HepG2 (cell line): ENCODE data around the gene METTL23. TPM values are rescaled to one million over a fixed set of nuclear protein-coding genes. Genes with fewer than 3 reads are reported as not detected.

Experiments used
- ADNP ChIP-seq: sonication (generic); formaldehyde crosslinking; IDR thresholded peaks from 2 replicates; pipeline ENCODE4 v1.4.0; 2020; ENCODE audit warnings: missing genetic modification reagents
- BCL6 ChIP-seq: IDR thresholded peaks from 2 replicates; pipeline ENCODE4 v1.6.1; 2016; ENCODE audit warnings: missing genetic modification reagents, missing compliant biosample characterization
- BRCA1 ChIP-seq: sonication (generic); formaldehyde crosslinking; IDR thresholded peaks from 2 replicates; pipeline ENCODE4 v1.4.0; 2020; ENCODE audit warnings: missing genetic modification reagents
- BRD4 ChIP-seq: sonication (generic); formaldehyde crosslinking; IDR thresholded peaks from 2 replicates; pipeline ENCODE4 v1.4.0; 2020; ENCODE audit warnings: missing genetic modification reagents
- FOXP1 ChIP-seq, 2 experiments: fragments of 450-650 bp in 1 of 2; IDR thresholded peaks; 2 replicates each; pipeline ENCODE4 v1.6.1; 2017 to 2018; ENCODE audit warnings: antibody characterized with exemption in 1 of 2
- NCOA2 ChIP-seq: sonication (generic); formaldehyde crosslinking; IDR thresholded peaks from 2 replicates; pipeline ENCODE4 v1.8.0; 2022; ENCODE audit warnings: inconsistent platforms
- ONECUT2 ChIP-seq: sonication (generic); formaldehyde crosslinking; IDR thresholded peaks from 2 replicates; pipeline ENCODE4 v1.4.0; 2020; ENCODE audit warnings: missing genetic modification reagents
- PAF1 ChIP-seq: IDR thresholded peaks from 2 replicates; pipeline ENCODE4 v1.6.1; 2016; ENCODE audit warnings: missing genetic modification reagents, missing compliant biosample characterization
- PCBP2 ChIP-seq: fragments of 200-400 bp; formaldehyde crosslinking; optimal IDR thresholded peaks from 2 replicates; pipeline ENCODE3; 2018; ENCODE audit warnings: low read length, low read depth; ENCODE audit not compliant: poor library complexity, severe bottlenecking
- TARDBP ChIP-seq: sonication (generic); formaldehyde crosslinking; IDR thresholded peaks from 2 replicates; pipeline ENCODE4 v1.8.0; 2022; ENCODE audit warnings: mild to moderate bottlenecking, missing genetic modification reagents
- TCF7 ChIP-seq: sonication (generic); IDR thresholded peaks from 2 replicates; pipeline ENCODE4 v1.6.1; 2016; ENCODE audit warnings: antibody characterized with exemption, low read depth
- XBP1 ChIP-seq: sonication (generic); formaldehyde crosslinking; IDR thresholded peaks from 2 replicates; pipeline ENCODE4 v1.5.0; 2020; ENCODE audit warnings: missing genetic modification reagents
- ZC3H4 ChIP-seq: sonication (generic); formaldehyde crosslinking; IDR thresholded peaks from 2 replicates; pipeline ENCODE4 v1.4.0; 2020; ENCODE audit warnings: missing genetic modification reagents, borderline replicate concordance
- ZNF496 ChIP-seq: sonication (generic); formaldehyde crosslinking; IDR thresholded peaks from 2 replicates; pipeline ENCODE4 v1.8.1; 2023; ENCODE audit warnings: mild to moderate bottlenecking, moderate library complexity, missing genetic modification reagents; ENCODE audit not compliant: insufficient replicate concordance
- ZNF768 ChIP-seq: sonication (generic); formaldehyde crosslinking; IDR thresholded peaks from 2 replicates; pipeline ENCODE4 v1.4.0; 2020; ENCODE audit warnings: missing genetic modification reagents
- polyA plus RNA-seq, 8 experiments: library from polyadenylated mRNA; depleted of rRNA in 3 of 8; stranded (reverse) in 7 of 8; unstranded in 1 of 8; fragments of >200 nt; fragmentation: Illumina TruSeq in 4 of 8; extraction: Trizol in 4 of 8; gene quantifications; 2 replicates each; pipeline versions ENCODE4 v1.2.1 to v1.2.3, GENCODE V29; 2011 to 2016; ENCODE audit warnings: low read depth in 4 of 8, missing spikeins in 1 of 8, mixed read lengths in 1 of 8; ENCODE audit not compliant: insufficient read depth in 1 of 8
- total RNA-seq, 5 experiments: library from RNA; depleted of rRNA; stranded (reverse); fragments of >200 nt; fragmentation: Illumina TruSeq; extraction: Trizol; gene quantifications; 2 replicates each; pipeline ENCODE4 v1.2.3, GENCODE V29; 2016; ENCODE audit warnings: low read depth in 1 of 5
- TF ChIP-seq, protein P1 (sequence below): fragments of 450-650 bp; IDR thresholded peaks from 2 replicates; pipeline ENCODE4 v1.6.1; 2017; ENCODE audit warnings: mild to moderate bottlenecking
- TF ChIP-seq, protein P2 (sequence below): sonication (generic); formaldehyde crosslinking; IDR thresholded peaks from 2 replicates; pipeline ENCODE4 v1.4.0; 2020; ENCODE audit warnings: low read depth, missing genetic modification reagents
- TF ChIP-seq, protein P3 (sequence below): sonication (generic); formaldehyde crosslinking; IDR thresholded peaks from 2 replicates; pipeline ENCODE4 v1.5.0; 2020; ENCODE audit warnings: missing genetic modification reagents
- TF ChIP-seq, protein P4 (sequence below): sonication (generic); formaldehyde crosslinking; IDR thresholded peaks from 2 replicates; pipeline ENCODE4 v1.4.0; 2020; ENCODE audit warnings: mild to moderate bottlenecking, missing genetic modification reagents
- TF ChIP-seq, protein P5 (sequence below): IDR thresholded peaks from 2 replicates; pipeline ENCODE4 v1.6.1; 2016
- TF ChIP-seq, protein P6 (sequence below): sonication (generic); formaldehyde crosslinking; IDR thresholded peaks from 2 replicates; pipeline ENCODE4 v1.8.0; 2022; ENCODE audit warnings: missing genetic modification reagents, mild to moderate bottlenecking, inconsistent platforms, borderline replicate concordance

The METTL23 gene
- total and polyA plus RNA-seq, 2 of the 13 experiments (the other 11 are each of a cell fraction or from before 2014, with no cell fraction given): 39.9 to 104 TPM

DNA sequence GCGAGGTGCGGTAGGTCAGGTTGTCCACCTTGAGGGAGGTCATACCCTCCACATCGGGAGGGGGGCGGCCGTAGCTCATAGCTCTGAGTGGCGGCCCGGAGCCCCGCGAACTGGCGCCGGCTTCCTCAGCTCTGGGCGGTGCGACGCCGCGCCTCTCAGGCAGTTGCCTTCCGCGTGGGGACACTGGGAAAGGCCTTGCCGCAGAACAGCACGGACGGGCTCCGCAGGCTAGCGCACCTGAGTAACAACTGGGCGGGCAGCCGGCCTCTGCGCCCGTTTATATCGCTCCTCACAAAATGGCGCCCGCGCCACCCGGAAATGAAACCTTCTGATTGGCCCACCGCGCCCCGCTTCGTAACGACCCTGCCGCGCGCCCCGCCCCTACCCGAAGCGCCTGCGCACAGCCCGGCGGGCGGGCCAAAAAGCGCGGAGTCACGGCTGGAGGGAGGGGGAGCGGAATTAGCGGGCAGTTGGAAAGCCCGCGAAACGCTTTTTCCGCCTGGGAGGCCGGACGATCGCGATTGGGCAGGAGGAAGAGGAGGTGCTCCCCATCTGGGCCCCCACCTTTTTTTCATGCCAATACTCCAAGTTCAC is 10.5 kb downstream of the METTL23 start, which contains the start of gene SRSF2 (continued):
- TF ChIP-seq ZC3H4 (peak; percentile 75; the same call in 1 of the 2 replicates), TARDBP (peak; percentile 66), ZNF768 (CRISPR knock-in tag) (peak; percentile 83), ADNP (CRISPR knock-in tag) (no peak), NCOA2 (CRISPR knock-in tag) (peak; percentile 79), BCL6 (CRISPR knock-in tag) (peak; percentile 65; the same call in 1 of the 2 replicates), FOXP1 (IDR thresholded peaks at IDR 0.05) (no peak), FOXP1 (CRISPR knock-in tag; IDR thresholded peaks at IDR 0.05) (peak; percentile 12; the same call in 1 of the 2 replicates), TCF7 (no peak; the same call in 1 of the 2 replicates), BRCA1 (CRISPR knock-in tag) (peak; percentile 98), BRD4 (CRISPR knock-in tag) (peak; percentile 99), ZNF496 (no peak), PAF1 (CRISPR knock-in tag) (no peak; the same call in 1 of the 2 replicates), ONECUT2 (CRISPR knock-in tag) (no peak; the same call in 1 of the 2 replicates), XBP1 (CRISPR knock-in tag) (peak; percentile 88; the same call in 1 of the 2 replicates), PCBP2 (no peak)
- TF ChIP-seq, protein P1, sequence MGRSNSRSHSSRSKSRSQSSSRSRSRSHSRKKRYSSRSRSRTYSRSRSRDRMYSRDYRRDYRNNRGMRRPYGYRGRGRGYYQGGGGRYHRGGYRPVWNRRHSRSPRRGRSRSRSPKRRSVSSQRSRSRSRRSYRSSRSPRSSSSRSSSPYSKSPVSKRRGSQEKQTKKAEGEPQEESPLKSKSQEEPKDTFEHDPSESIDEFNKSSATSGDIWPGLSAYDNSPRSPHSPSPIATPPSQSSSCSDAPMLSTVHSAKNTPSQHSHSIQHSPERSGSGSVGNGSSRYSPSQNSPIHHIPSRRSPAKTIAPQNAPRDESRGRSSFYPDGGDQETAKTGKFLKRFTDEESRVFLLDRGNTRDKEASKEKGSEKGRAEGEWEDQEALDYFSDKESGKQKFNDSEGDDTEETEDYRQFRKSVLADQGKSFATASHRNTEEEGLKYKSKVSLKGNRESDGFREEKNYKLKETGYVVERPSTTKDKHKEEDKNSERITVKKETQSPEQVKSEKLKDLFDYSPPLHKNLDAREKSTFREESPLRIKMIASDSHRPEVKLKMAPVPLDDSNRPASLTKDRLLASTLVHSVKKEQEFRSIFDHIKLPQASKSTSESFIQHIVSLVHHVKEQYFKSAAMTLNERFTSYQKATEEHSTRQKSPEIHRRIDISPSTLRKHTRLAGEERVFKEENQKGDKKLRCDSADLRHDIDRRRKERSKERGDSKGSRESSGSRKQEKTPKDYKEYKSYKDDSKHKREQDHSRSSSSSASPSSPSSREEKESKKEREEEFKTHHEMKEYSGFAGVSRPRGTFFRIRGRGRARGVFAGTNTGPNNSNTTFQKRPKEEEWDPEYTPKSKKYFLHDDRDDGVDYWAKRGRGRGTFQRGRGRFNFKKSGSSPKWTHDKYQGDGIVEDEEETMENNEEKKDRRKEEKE: no peak
- TF ChIP-seq, protein P2, sequence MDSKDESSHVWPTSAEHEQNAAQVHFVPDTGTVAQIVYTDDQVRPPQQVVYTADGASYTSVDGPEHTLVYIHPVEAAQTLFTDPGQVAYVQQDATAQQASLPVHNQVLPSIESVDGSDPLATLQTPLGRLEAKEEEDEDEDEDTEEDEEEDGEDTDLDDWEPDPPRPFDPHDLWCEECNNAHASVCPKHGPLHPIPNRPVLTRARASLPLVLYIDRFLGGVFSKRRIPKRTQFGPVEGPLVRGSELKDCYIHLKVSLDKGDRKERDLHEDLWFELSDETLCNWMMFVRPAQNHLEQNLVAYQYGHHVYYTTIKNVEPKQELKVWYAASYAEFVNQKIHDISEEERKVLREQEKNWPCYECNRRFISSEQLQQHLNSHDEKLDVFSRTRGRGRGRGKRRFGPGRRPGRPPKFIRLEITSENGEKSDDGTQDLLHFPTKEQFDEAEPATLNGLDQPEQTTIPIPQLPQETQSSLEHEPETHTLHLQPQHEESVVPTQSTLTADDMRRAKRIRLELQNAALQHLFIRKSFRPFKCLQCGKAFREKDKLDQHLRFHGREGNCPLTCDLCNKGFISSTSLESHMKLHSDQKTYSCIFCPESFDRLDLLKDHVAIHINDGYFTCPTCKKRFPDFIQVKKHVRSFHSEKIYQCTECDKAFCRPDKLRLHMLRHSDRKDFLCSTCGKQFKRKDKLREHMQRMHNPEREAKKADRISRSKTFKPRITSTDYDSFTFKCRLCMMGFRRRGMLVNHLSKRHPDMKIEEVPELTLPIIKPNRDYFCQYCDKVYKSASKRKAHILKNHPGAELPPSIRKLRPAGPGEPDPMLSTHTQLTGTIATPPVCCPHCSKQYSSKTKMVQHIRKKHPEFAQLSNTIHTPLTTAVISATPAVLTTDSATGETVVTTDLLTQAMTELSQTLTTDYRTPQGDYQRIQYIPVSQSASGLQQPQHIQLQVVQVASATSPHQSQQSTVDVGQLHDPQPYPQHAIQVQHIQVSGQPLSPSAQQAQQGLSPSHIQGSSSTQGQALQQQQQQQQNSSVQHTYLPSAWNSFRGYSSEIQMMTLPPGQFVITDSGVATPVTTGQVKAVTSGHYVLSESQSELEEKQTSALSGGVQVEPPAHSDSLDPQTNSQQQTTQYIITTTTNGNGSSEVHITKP (CRISPR knock-in tag): peak; percentile 68
- TF ChIP-seq, protein P3, sequence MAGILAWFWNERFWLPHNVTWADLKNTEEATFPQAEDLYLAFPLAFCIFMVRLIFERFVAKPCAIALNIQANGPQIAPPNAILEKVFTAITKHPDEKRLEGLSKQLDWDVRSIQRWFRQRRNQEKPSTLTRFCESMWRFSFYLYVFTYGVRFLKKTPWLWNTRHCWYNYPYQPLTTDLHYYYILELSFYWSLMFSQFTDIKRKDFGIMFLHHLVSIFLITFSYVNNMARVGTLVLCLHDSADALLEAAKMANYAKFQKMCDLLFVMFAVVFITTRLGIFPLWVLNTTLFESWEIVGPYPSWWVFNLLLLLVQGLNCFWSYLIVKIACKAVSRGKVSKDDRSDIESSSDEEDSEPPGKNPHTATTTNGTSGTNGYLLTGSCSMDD: peak; percentile 76; the same call in 1 of the 2 replicates
- TF ChIP-seq, protein P4, sequence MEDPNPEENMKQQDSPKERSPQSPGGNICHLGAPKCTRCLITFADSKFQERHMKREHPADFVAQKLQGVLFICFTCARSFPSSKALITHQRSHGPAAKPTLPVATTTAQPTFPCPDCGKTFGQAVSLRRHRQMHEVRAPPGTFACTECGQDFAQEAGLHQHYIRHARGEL (CRISPR knock-in tag): no peak; the same call in 1 of the 2 replicates
- TF ChIP-seq, protein P5, sequence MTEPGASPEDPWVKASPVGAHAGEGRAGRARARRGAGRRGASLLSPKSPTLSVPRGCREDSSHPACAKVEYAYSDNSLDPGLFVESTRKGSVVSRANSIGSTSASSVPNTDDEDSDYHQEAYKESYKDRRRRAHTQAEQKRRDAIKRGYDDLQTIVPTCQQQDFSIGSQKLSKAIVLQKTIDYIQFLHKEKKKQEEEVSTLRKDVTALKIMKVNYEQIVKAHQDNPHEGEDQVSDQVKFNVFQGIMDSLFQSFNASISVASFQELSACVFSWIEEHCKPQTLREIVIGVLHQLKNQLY (CRISPR knock-in tag): no peak; the same call in 1 of the 2 replicates
- TF ChIP-seq, protein P6, sequence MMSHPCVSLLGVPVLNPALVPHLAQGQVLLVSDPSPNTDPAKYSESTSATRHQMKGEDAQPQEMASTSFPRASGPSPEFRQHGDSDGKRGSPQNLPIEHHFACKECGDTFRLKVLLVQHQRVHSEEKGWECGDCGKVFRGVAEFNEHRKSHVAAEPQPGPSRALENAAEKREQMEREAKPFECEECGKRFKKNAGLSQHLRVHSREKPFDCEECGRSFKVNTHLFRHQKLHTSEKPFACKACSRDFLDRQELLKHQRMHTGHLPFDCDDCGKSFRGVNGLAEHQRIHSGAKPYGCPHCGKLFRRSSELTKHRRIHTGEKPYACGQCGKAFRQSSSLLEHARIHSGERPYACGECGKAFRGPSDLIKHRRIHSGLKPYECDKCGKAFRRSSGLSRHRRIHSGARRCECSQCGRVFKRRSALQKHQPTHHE (CRISPR knock-in tag): peak; percentile 95; the same call in 1 of the 2 replicates
